Psoas muscle (tissue), 8 donors: Measurements from ENCODE around the gene WIPF3. TPM values are rescaled to one million over a fixed set of nuclear protein-coding genes. Genes with fewer than 3 reads are reported as not detected.

Experiments
- ATAC-seq, 4 donors: fragments of 200-7000 bp; cut with Tn5 transposase; one replicate each; pipeline ENCODE4 v1.9.1; 2020; ENCODE audit warnings: moderate library complexity in 3 of 4, mild to moderate bottlenecking in 2 of 4
- DNase-seq, 2 donors: peaks; one replicate each; pipeline ENCODE4 v3.0.0-alpha.2; 2020
- H3K27ac ChIP-seq: fragments of 200-600 bp; one replicate; pipeline ENCODE4 v1.8.0; 2022
- H3K27me3 ChIP-seq, 3 donors: fragments of 200-600 bp in 1 of 3; one replicate each; pipeline versions ENCODE4 v1.6.1 to v1.8.0; 2013 to 2022; ENCODE audit warnings: low read length in 2 of 3, mild to moderate bottlenecking in 2 of 3, moderate library complexity in 1 of 3; ENCODE audit not compliant: insufficient read depth in 3 of 3
- H3K36me3 ChIP-seq, 2 donors: fragments of 200-600 bp in 1 of 2; one replicate each; pipeline versions ENCODE4 v1.6.1 to v1.8.0; 2013 to 2022; ENCODE audit warnings: low read depth in 1 of 2, mild to moderate bottlenecking in 1 of 2, moderate library complexity in 1 of 2; ENCODE audit not compliant: insufficient read depth in 1 of 2
- H3K4me1 ChIP-seq: fragments of 200-600 bp; one replicate; pipeline ENCODE4 v1.8.0; 2022
- H3K4me3 ChIP-seq: fragments of 200-600 bp; one replicate; pipeline ENCODE4 v1.8.0; 2022; ENCODE audit warnings: mild to moderate bottlenecking
- H3K9me3 ChIP-seq: fragments of 200-600 bp; one replicate; pipeline ENCODE4 v1.8.0; 2022
- WGBS, 3 donors: extraction: QIAGEN DNeasy Blood & Tissue Kit; methylation state at CpG; one replicate each; pipeline versions ENCODE4 v1.1.6 to v1.1.7; 2013; 5-methylcytosine and 5-hydroxymethylcytosine counted together
- intact Hi-C, 2 donors: fragments of 100-400 bp; cut with DNase I; formaldehyde crosslinking; loops; one replicate each; pipeline versions ENCODE4 v1.11.0 to v1.14.2; 2022
- polyA plus RNA-seq, 3 donors: library from polyadenylated mRNA; stranded (reverse); fragments of 200-250 nt; gene quantifications; one replicate each; pipeline ENCODE4 v1.2.3, GENCODE V29; 2013
- total RNA-seq, 4 donors: library from RNA; stranded (reverse); fragmentation: NEBNext Ultra II Directional in 2 of 4; extraction: Animal tissue kit (Norgen Biotek cat#: 25700) in 2 of 4; gene quantifications; one replicate each; pipeline versions ENCODE4 v1.2.1 to v1.2.4, GENCODE V29; 2021 to 2023
- TF ChIP-seq, protein P1 (sequence below): fragments of 200-600 bp; IDR thresholded peaks from one replicate; pipeline ENCODE4 v1.8.0; 2022; ENCODE audit warnings: antibody characterized with exemption
- donor health status: healthy with polysubstance abuse.
- donor health status: DM: no; HTN: no; CAD: no; lungs with moderate emphysema.
- donor health status: Bipolar disorder and iron deficiency.
- donor health status: healthy.
- donor health status: DM: yes; HTN: yes; CAD: no.
- donor health status: DM: no; HTN: no; CAD: no.
- donor health status: DM: no; HTN: no; CAD: no.
- donor health status: DM: yes; HTN: yes; CAD: no.

The WIPF3 gene
- total and polyA plus RNA-seq, 7 donors = 3.3 to 30.7 (median 18.5) TPM

- no peak for DNase-seq
- H3K4me1 ChIP-seq = no peaks in the 10 kb centered on the region
- WGBS, 3 donors = 78 to 85% (median 83%) methylated on average over 7 of the region's 7 CpGs
- H3K27ac ChIP-seq = no peak overlapping the region
- intact Hi-C loops = no loop called here
- no peaks in the 10 kb centered on the region for H3K27me3 ChIP-seq
- H3K36me3 ChIP-seq = no peaks in the 10 kb centered on the region
- no peak overlapping the region for H3K4me3 ChIP-seq
- ATAC-seq = no peak
- TF ChIP-seq, protein P1, sequence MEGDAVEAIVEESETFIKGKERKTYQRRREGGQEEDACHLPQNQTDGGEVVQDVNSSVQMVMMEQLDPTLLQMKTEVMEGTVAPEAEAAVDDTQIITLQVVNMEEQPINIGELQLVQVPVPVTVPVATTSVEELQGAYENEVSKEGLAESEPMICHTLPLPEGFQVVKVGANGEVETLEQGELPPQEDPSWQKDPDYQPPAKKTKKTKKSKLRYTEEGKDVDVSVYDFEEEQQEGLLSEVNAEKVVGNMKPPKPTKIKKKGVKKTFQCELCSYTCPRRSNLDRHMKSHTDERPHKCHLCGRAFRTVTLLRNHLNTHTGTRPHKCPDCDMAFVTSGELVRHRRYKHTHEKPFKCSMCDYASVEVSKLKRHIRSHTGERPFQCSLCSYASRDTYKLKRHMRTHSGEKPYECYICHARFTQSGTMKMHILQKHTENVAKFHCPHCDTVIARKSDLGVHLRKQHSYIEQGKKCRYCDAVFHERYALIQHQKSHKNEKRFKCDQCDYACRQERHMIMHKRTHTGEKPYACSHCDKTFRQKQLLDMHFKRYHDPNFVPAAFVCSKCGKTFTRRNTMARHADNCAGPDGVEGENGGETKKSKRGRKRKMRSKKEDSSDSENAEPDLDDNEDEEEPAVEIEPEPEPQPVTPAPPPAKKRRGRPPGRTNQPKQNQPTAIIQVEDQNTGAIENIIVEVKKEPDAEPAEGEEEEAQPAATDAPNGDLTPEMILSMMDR = no peak
- H3K9me3 ChIP-seq = no peaks in the 10 kb centered on the region
Measured at GRCh38 chr7:29955075-29955792, 148.9 kb downstream of the WIPF3 start.

DNA sequence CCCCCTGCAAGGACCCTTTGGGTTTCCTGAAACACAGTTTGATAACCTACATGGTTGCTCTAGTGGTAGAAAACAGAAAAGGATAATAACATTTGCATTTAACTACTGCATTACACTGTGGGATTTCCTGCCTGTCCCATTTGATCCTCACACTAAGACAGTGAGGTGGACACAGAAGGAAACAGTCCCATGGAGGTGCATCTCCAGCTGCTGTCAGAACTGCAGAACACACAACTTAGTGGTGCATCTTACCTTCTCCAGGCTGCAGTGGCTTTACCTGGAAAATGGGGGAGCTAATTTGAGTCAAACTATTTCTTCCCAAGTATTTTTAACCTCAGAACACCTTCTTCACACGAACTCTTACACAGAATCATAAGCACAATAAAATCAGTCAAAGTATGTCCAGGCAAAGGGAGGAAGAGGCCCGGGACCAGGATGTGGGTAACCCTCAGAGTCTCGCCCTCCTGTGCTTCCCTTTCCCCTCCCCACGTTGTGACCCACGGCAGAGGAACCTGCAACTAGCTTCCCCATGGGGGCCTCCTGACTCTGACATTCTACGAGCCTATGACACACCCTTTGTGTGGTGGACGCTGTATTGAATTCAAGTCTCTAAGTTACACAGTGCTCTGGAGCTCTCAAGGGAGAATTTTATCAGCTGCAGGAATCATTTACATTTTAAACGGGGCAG, 149.6 kb downstream of the WIPF3 start:
- intact Hi-C loops = no loop called here
- ATAC-seq = no peak

DNA sequence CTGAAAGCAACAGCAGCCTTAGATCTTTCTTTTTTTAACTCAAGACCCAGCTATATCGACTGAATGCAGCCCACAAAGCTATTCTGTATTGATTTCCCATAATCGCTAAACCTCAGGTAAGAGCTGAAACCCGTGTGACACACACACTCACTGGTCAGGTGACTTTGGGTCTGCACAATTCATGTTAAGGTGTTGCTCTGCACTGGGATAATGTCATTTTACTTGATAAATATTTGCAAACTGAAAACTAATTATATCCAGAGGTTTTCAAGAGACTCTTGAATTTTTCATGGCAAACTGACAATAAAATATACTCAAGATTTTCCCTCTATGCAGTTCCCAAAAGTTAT, 150.2 kb downstream of the WIPF3 start:
- H3K4me1 ChIP-seq = no peaks in the 10 kb centered on the region
- DNase-seq (no peak), ATAC-seq (no peak)
- 68 to 76% (median 75%) methylated on average over 3 of the region's 3 CpGs for WGBS, 3 donors
- H3K27ac ChIP-seq = no peak overlapping the region
- no peak overlapping the region for H3K4me3 ChIP-seq
- TF ChIP-seq, protein P1 = no peak
- intact Hi-C loops = no loop called here
- no peaks in the 10 kb centered on the region for H3K27me3 ChIP-seq
- H3K9me3 ChIP-seq = no peaks in the 10 kb centered on the region
- no peaks in the 10 kb centered on the region for H3K36me3 ChIP-seq

More for the DNA sequence above, 149.6 kb downstream of the WIPF3 start:
- Histone ChIP-seq H3K4me3 (no peak overlapping the region), H3K9me3 (no peaks in the 10 kb centered on the region), H3K4me1 (no peaks in the 10 kb centered on the region), H3K27me3 (no peaks in the 10 kb centered on the region), H3K27ac (no peak overlapping the region), H3K36me3 (no peaks in the 10 kb centered on the region)
- TF ChIP-seq, protein P1 = no peak
- 56 to 66% (median 59%) methylated on average over 8 of the region's 8 CpGs for WGBS, 3 donors
- DNase-seq = no peak

DNA sequence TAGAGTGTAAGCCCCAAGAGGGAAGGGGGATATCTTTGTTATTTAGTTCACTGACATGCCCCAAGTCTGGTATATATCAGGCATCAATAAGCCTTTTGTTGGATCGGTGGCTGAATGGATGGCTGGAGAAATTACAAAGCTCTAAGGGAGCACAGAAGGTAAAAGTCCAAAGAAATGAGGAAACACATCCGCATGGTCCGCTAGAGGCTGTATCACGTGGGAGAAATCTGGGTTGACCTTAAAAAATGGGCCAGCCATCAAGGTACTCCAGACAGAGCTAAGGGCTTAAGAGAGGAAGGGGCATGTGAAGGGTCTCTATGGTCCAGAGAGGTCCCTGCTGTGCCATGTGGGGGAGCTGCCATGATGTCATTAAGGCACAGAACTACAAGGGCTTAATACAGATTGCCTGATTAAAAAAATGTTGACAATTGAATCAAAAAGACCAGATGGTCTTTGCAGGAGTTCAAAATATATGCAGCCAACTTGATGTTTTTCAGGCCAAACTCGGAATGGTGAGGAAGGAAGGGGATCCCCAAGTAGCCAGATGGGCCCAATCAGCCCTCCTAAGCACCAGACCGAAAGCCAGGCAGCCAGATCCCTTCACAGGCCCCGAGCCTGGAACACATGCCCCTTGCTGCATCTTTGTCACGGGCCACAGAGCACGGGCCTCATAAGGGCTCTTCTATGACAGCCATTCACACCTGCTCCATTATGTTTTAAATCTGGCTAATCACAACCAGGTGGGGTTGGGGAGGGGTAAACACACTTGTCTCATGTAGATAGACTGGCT, 151.4 kb downstream of the WIPF3 start:
- no peaks in the 10 kb centered on the region for H3K27me3 ChIP-seq
- WGBS, 3 donors = 72 to 85% (median 79%) methylated on average over 9 of the region's 9 CpGs
- H3K4me1 ChIP-seq = no peaks in the 10 kb centered on the region
- no peaks in the 10 kb centered on the region for H3K36me3 ChIP-seq
- H3K4me3 ChIP-seq = no peak overlapping the region
- DNase-seq (no peak), ATAC-seq (no peak)
- intact Hi-C loops = no loop called here
- TF ChIP-seq, protein P1 = no peak
- H3K9me3 ChIP-seq = no peaks in the 10 kb centered on the region
- no peak overlapping the region for H3K27ac ChIP-seq
